HG03108 (cell line): ENCODE measurements around the gene NTSR1.
A peak's percentile ranks its signal among the peaks of the same experiment; 100 is the strongest.

Experiments
- ATAC-seq: cut with Tn5 transposase; IDR thresholded peaks from one replicate; pipeline ENCODE4 v1.9.1; 2021; ENCODE audit warnings: moderate library complexity; ENCODE audit not compliant: unreplicated experiment

NTSR1 gene

GRCh38 chr20:62779417-62779685 lies 70.7 kb downstream of the NTSR1 start:
- no peak for ATAC-seq

- no peak for ATAC-seq
These were observed 71.6 kb downstream of the NTSR1 start for GRCh38 chr20:62780204-62780603.

GRCh38 chr20:62780696-62781095 lies 72.1 kb downstream of the NTSR1 start:
- ATAC-seq: no peak

GRCh38 chr20:62782149-62782892 lies 73.7 kb downstream of the NTSR1 start:
- ATAC-seq: no peak

GRCh38 chr20:62782893-62783278 lies 74.2 kb downstream of the NTSR1 start:
- ATAC-seq: no peak

GRCh38 chr20:62784497-62784896 lies 75.9 kb downstream of the NTSR1 start:
- no peak for ATAC-seq

GRCh38 chr20:62785393-62785792 lies 76.8 kb downstream of the NTSR1 start:
- no peak for ATAC-seq

GRCh38 chr20:62786157-62786556 lies 77.5 kb downstream of the NTSR1 start:
- no peak for ATAC-seq

GRCh38 chr20:62787321-62787720 lies 78.7 kb downstream of the NTSR1 start:
- ATAC-seq: no peak

- no peak for ATAC-seq
These were observed 79.2 kb downstream of the NTSR1 start for GRCh38 chr20:62787866-62788265.

GRCh38 chr20:62788607-62789006 lies 80.0 kb downstream of the NTSR1 start:
- no peak for ATAC-seq

- ATAC-seq: no peak
These were observed 81.4 kb downstream of the NTSR1 start for GRCh38 chr20:62790075-62790474.

GRCh38 chr20:62791301-62792181 lies 82.9 kb downstream of the NTSR1 start:
- ATAC-seq: no peak

GRCh38 chr20:62792182-62792939 lies 83.7 kb downstream of the NTSR1 start:
- ATAC-seq: no peak

GRCh38 chr20:62792940-62793756 lies 84.5 kb downstream of the NTSR1 start:
- ATAC-seq: no peak

- no peak for ATAC-seq
These were observed 85.0 kb downstream of the NTSR1 start for GRCh38 chr20:62793757-62794006.

GRCh38 chr20:62794007-62794724 lies 85.5 kb downstream of the NTSR1 start:
- ATAC-seq: peak; percentile 53

GRCh38 chr20:62795023-62795761 lies 86.6 kb downstream of the NTSR1 start:
- no peak for ATAC-seq

GRCh38 chr20:62796699-62797491 lies 88.3 kb downstream of the NTSR1 start:
- ATAC-seq: no peak
